ENCODE data around the gene ZMYND8.

ZMYND8 gene

DNA sequence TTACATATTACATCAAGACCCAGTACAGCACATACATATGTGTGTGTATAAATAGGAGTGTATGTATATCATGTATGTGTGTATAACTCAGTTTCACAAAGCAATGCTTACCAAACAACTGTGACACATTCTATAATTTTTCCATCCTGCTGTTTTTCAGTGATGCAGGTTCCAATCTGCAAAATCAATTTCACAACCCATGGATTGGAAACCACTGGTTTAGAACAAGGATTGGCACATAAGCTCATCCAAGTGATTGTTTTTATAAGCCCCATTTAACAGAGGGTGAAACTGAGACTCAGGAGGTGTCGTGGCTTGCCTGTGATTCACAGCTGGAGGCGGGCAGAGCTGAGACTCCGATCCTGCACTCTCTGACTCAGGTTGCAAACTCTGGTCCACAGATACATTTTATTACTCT, 158.2 kb downstream of the ZMYND8 start:
- no peaks in the 10 kb centered on the region for H3K36me3 ChIP-seq (ENCODE audit: control insufficient read depth in 2 of 2, insufficient read depth in 1 of 2, low read length in 2 of 2)
- POLR2A ChIA-PET: no interaction called here
- no peaks in the 10 kb centered on the region for H3K9me3 ChIP-seq (ENCODE audit: control insufficient read depth, insufficient read depth, low read depth, low read length)
- H3K27ac ChIP-seq (ENCODE audit: extremely low read depth, low read depth, low read length): no peak overlapping the region
- H3K4me3 ChIP-seq (ENCODE audit: low read depth, low read length): no peak overlapping the region
- TF ChIP-seq ZNF560 (tag by site-specific recombination; IDR thresholded peaks at IDR 0.05; ENCODE audit: borderline replicate concordance): no peak
- no peak for TF ChIP-seq ZNF341 (tag by site-specific recombination; IDR thresholded peaks at IDR 0.05; ENCODE audit: low read depth)
- no peak for TF ChIP-seq TCF7L2 (IDR thresholded peaks at IDR 0.05; ENCODE audit: borderline replicate concordance, low read depth, low read length)
- TF ChIP-seq SP2 (tag by site-specific recombination; IDR thresholded peaks at IDR 0.05): no peak
- no peak for TF ChIP-seq KLF7 (tag by site-specific recombination; IDR thresholded peaks at IDR 0.05; ENCODE audit: borderline replicate concordance)
- no peak for TF ChIP-seq ZNF394 (tag by site-specific recombination; IDR thresholded peaks at IDR 0.05; ENCODE audit: borderline replicate concordance)
- no peak for TF ChIP-seq SCRT2 (tag by site-specific recombination; IDR thresholded peaks at IDR 0.05)
- TF ChIP-seq KLF1 (tag by site-specific recombination; IDR thresholded peaks at IDR 0.05): no peak
- no peak for TF ChIP-seq ZNF610 (tag by site-specific recombination; IDR thresholded peaks at IDR 0.05; ENCODE audit: borderline replicate concordance)
- TF ChIP-seq ZNF768 (tag by site-specific recombination; IDR thresholded peaks at IDR 0.05): no peak
- TF ChIP-seq ZFP69B (tag by site-specific recombination; IDR thresholded peaks at IDR 0.05): no peak
- TF ChIP-seq ZNF311 (tag by site-specific recombination; IDR thresholded peaks at IDR 0.05; ENCODE audit: borderline replicate concordance): no peak
- no peak for TF ChIP-seq SALL2 (tag by site-specific recombination; IDR thresholded peaks at IDR 0.05; ENCODE audit: borderline replicate concordance)
- no peak for TF ChIP-seq ZNF223 (tag by site-specific recombination; IDR thresholded peaks at IDR 0.05)
- TF ChIP-seq ZNF629 (tag by site-specific recombination; IDR thresholded peaks at IDR 0.05): no peak
- TF ChIP-seq, protein P1, sequence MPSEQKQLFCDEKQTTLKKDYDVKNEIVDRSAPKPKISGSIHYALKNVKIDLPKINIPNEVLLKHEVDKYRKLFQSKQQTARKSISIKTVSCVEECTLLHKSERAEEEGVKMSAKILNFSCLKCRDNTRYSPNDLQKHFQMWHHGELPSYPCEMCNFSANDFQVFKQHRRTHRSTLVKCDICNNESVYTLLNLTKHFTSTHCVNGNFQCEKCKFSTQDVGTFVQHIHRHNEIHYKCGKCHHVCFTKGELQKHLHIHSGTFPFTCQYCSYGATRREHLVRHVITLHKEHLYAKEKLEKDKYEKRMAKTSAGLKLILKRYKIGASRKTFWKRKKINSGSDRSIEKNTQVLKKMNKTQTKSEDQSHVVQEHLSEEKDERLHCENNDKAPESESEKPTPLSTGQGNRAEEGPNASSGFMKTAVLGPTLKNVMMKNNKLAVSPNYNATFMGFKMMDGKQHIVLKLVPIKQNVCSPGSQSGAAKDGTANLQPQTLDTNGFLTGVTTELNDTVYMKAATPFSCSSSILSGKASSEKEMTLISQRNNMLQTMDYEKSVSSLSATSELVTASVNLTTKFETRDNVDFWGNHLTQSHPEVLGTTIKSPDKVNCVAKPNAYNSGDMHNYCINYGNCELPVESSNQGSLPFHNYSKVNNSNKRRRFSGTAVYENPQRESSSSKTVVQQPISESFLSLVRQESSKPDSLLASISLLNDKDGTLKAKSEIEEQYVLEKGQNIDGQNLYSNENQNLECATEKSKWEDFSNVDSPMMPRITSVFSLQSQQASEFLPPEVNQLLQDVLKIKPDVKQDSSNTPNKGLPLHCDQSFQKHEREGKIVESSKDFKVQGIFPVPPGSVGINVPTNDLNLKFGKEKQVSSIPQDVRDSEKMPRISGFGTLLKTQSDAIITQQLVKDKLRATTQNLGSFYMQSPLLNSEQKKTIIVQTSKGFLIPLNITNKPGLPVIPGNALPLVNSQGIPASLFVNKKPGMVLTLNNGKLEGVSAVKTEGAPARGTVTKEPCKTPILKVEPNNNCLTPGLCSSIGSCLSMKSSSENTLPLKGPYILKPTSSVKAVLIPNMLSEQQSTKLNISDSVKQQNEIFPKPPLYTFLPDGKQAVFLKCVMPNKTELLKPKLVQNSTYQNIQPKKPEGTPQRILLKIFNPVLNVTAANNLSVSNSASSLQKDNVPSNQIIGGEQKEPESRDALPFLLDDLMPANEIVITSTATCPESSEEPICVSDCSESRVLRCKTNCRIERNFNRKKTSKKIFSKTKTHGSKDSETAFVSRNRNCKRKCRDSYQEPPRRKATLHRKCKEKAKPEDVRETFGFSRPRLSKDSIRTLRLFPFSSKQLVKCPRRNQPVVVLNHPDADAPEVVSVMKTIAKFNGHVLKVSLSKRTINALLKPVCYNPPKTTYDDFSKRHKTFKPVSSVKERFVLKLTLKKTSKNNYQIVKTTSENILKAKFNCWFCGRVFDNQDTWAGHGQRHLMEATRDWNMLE (tag by site-specific recombination; conservative IDR thresholded peaks at IDR 0.05; ENCODE audit: low read depth): no peak
- no peak for TF ChIP-seq MEIS1 (CRISPR knock-in tag; IDR thresholded peaks at IDR 0.05; ENCODE audit: borderline replicate concordance)
- no peak for TF ChIP-seq EGR2 (tag by site-specific recombination; IDR thresholded peaks at IDR 0.05; ENCODE audit: low read depth)
- no peak for TF ChIP-seq ZNF785 (tag by site-specific recombination; IDR thresholded peaks at IDR 0.05)
- TF ChIP-seq REPIN1 (tag by site-specific recombination; IDR thresholded peaks at IDR 0.05; ENCODE audit: low read depth): no peak
- H3K4me1 ChIP-seq (ENCODE audit: control insufficient read depth, insufficient read depth, low read length): no peaks in the 10 kb centered on the region
- CTCF ChIA-PET: interaction anchor here (0.7 to 4.2 kb wide), 5 partner anchors 17 to 395 kb away, joined by 4 to 60 read pairs (median 5); no protein-coding TSS in a partner anchor

GRCh38 chr20:47196091-47197081, 160.1 kb downstream of the ZMYND8 start:
- no peak overlapping the region for H3K4me3 ChIP-seq (ENCODE audit: low read depth, low read length)
- H3K36me3 ChIP-seq (ENCODE audit: control insufficient read depth in 2 of 2, insufficient read depth in 1 of 2, low read length in 2 of 2): no peaks in the 10 kb centered on the region
- ChIA-PET POLR2A (no interaction called here), CTCF (interaction anchor here (0.6 to 4.2 kb wide), 13 partner anchors 9 to 1098 kb away, joined by 3 to 60 read pairs (median 4); no protein-coding TSS in a partner anchor)
- H3K4me1 ChIP-seq (ENCODE audit: control insufficient read depth, insufficient read depth, low read length): no peaks in the 10 kb centered on the region
- no peak overlapping the region for H3K27ac ChIP-seq (ENCODE audit: extremely low read depth, low read depth, low read length)
- no peaks in the 10 kb centered on the region for H3K9me3 ChIP-seq (ENCODE audit: control insufficient read depth, insufficient read depth, low read depth, low read length)
- no peak for TF ChIP-seq ZFP37 (tag by site-specific recombination; IDR thresholded peaks at IDR 0.05)
- TF ChIP-seq ZNF350 (tag by site-specific recombination; IDR thresholded peaks at IDR 0.05): no peak
- TF ChIP-seq ZNF510 (tag by site-specific recombination; IDR thresholded peaks at IDR 0.05; ENCODE audit: insufficient replicate concordance): no peak
- TF ChIP-seq ZNF747 (tag by site-specific recombination; IDR thresholded peaks at IDR 0.05): no peak
- TF ChIP-seq ZNF600 (tag by site-specific recombination; IDR thresholded peaks at IDR 0.05): 0 out of 2 replicates have a peak, but pooled peaks have one; percentile 25
- TF ChIP-seq, protein P2, sequence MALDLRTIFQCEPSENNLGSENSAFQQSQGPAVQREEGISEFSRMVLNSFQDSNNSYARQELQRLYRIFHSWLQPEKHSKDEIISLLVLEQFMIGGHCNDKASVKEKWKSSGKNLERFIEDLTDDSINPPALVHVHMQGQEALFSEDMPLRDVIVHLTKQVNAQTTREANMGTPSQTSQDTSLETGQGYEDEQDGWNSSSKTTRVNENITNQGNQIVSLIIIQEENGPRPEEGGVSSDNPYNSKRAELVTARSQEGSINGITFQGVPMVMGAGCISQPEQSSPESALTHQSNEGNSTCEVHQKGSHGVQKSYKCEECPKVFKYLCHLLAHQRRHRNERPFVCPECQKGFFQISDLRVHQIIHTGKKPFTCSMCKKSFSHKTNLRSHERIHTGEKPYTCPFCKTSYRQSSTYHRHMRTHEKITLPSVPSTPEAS (tag by site-specific recombination; IDR thresholded peaks at IDR 0.05): no peak
- no peak for TF ChIP-seq ZNF585B (tag by site-specific recombination; IDR thresholded peaks at IDR 0.05)
- TF ChIP-seq ZNF514 (tag by site-specific recombination; IDR thresholded peaks at IDR 0.05): no peak
- no peak for TF ChIP-seq ZNF548 (tag by site-specific recombination; IDR thresholded peaks at IDR 0.05)
- TF ChIP-seq ZNF24 (tag by site-specific recombination; IDR thresholded peaks at IDR 0.05): no peak
- TF ChIP-seq ZNF175 (tag by site-specific recombination; IDR thresholded peaks at IDR 0.05): no peak

Measured in HEK293 (cell line).